Sciatic nerve (tissue), 1 donor: ENCODE data around the gene ZNF805. TPM values are rescaled to one million over a fixed set of nuclear protein-coding genes. Genes with fewer than 3 reads are reported as not detected.

Experiments
- total RNA-seq: library from RNA; stranded (reverse); fragmentation: NEBNext Ultra II Directional; extraction: Animal tissue kit (Norgen Biotek cat#: 25700); gene quantifications from one replicate; pipeline ENCODE4 v1.2.1, GENCODE V29; 2021
- donor health status: DM: no; HTN: no; CAD: no.

The ZNF805 gene
- total RNA-seq, 1 donor from 2014 or later = 21.2 TPM

Other genes starting within 250 kb of the ZNF805 start
- gene USP29, start 120.6 kb upstream of the ZNF805 start, total RNA-seq = not detected
- gene ZIM3, start 95.4 kb upstream of the ZNF805 start, total RNA-seq = not detected
- not detected for gene DUXA, start 73.1 kb upstream of the ZNF805 start, total RNA-seq
- 43.5 TPM for gene ZNF264, start 49.1 kb upstream of the ZNF805 start, total RNA-seq
- gene AURKC, start 9.6 kb upstream of the ZNF805 start, total RNA-seq = 2.5 TPM
- 80.5 TPM for gene ZNF460, start 39.9 kb downstream of the ZNF805 start, total RNA-seq
- 7.0 TPM for gene ZNF543, start 79.8 kb downstream of the ZNF805 start, total RNA-seq
- 9.2 TPM for gene ZNF304, start 110.6 kb downstream of the ZNF805 start, total RNA-seq
- 6.0 TPM for gene TRAPPC2B, start 122.9 kb downstream of the ZNF805 start, total RNA-seq
- 4.0 TPM for gene ZNF547, start 122.9 kb downstream of the ZNF805 start, total RNA-seq
- gene ZNF548, start 149.2 kb downstream of the ZNF805 start, total RNA-seq = 29.3 TPM
- gene ZNF17, start 170.5 kb downstream of the ZNF805 start, total RNA-seq = 20.1 TPM
- 9.7 TPM for gene ZNF749, start 194.7 kb downstream of the ZNF805 start, total RNA-seq
- 1.6 TPM for gene VN1R1, start 216.5 kb downstream of the ZNF805 start, total RNA-seq
- 12.5 TPM for gene ZNF772, start 236.9 kb downstream of the ZNF805 start, total RNA-seq
- 10.6 TPM for gene ZNF419, start 247.1 kb downstream of the ZNF805 start, total RNA-seq